Upper lobe of right lung (tissue), 1 donor: ENCODE data around the gene CEP152. TPM values are rescaled to one million over a fixed set of nuclear protein-coding genes. Genes with fewer than 3 reads are reported as not detected.
A peak's percentile ranks its signal among the peaks of the same experiment; 100 is the strongest.

Experiments
- ATAC-seq: fragments of 200-7000 bp; cut with Tn5 transposase; one replicate; pipeline ENCODE4 v1.9.1; 2020; ENCODE audit warnings: mild to moderate bottlenecking, moderate library complexity
- DNase-seq: peaks from one replicate; pipeline ENCODE4 v3.0.0-alpha.2; 2020
- H3K27ac ChIP-seq: fragments of 200-600 bp; one replicate; pipeline ENCODE4 v1.8.0; 2022
- H3K27me3 ChIP-seq: fragments of 200-600 bp; one replicate; pipeline ENCODE4 v1.8.0; 2022; ENCODE audit warnings: mild to moderate bottlenecking
- H3K36me3 ChIP-seq: fragments of 200-600 bp; one replicate; pipeline ENCODE4 v1.8.0; 2022
- H3K4me1 ChIP-seq: fragments of 200-600 bp; one replicate; pipeline ENCODE4 v1.8.0; 2022
- H3K4me3 ChIP-seq: fragments of 200-600 bp; one replicate; pipeline ENCODE4 v1.8.0; 2022; ENCODE audit warnings: mild to moderate bottlenecking
- H3K9me3 ChIP-seq: fragments of 200-600 bp; one replicate; pipeline ENCODE4 v1.8.0; 2022
- intact Hi-C: fragments of 100-400 bp; cut with DNase I; formaldehyde crosslinking; loops from one replicate; pipeline ENCODE4 v1.11.0; 2022
- total RNA-seq: library from RNA; stranded (reverse); fragmentation: NEBNext Ultra II Directional; extraction: Animal tissue kit (Norgen Biotek cat#: 25700); gene quantifications from one replicate; pipeline ENCODE4 v1.2.1, GENCODE V29; 2021
- TF ChIP-seq, protein P1 (sequence below): fragments of 200-600 bp; IDR thresholded peaks from one replicate; pipeline ENCODE4 v1.8.0; 2022; ENCODE audit warnings: antibody characterized with exemption
- donor health status: DM: no; HTN: yes; CAD: no; lungs with severe emphysema.

Gene CEP152
- total RNA-seq, 1 donor from 2014 or later, result 4.2 TPM

DNA sequence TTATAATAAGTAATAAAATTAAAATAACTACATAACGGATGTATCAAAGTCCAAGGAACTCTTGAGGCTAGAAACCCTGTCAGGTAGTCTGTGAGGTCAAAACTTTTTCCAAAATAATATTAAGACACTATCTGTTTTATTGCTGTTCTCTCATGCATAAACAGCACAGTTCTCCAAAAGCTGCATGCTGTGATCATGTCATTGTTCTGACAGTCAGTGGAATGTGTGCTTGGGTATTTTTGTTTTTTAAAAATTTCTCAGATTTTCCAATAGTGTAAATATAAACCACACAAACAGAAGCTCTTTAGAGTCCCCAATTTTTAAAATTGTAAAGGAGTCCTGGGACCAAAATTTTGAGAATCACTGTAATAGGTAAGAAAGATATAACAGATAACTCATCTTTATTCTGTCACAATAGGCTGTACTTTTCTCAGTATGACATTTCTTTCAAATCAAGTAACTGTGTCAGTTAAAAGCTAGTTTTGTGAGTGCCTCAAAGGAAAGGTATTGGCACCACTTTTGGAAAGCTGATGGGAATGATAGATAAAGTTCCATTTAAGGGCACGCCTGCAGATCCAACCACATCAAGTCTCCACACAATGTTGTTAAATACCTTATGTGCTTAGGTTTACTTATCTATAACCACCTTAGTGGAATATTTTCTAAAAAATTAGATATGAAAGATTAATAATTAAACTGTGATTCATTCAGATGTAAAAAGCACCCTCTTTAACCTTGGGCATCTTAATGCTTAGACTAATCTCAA, 49.3 kb downstream of the CEP152 start:
- Histone ChIP-seq H3K27me3 (no peaks in the 10 kb centered on the region), H3K27ac (no peak overlapping the region)
- intact Hi-C loops, result no loop called here

DNA sequence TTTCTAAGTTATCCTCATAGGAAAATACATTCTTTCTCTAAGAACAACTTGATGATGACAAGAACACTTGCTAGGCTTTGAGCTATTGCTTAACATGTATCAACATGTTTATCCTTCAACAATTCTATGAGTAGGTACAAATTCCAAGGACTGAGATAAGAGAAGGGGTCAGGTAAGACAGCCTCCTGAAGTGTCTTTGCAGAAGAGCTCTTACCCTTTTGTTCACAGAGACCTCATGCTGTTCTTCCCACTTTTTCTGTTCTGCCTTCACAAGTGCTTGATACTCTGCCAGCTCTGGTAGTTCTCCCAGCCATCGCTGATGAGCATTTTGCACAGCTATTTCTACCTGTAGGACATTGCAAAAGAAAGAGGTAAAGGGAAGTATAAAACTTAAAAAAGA, 50.9 kb downstream of the CEP152 start:
- H3K27ac ChIP-seq, result no peak overlapping the region
- H3K4me3 ChIP-seq, result no peak overlapping the region
- no peaks in the 10 kb centered on the region for H3K9me3 ChIP-seq
- no peaks in the 10 kb centered on the region for H3K27me3 ChIP-seq
- intact Hi-C loops, result no loop called here
- no peaks in the 10 kb centered on the region for H3K36me3 ChIP-seq
- ATAC-seq (peak; percentile 90), DNase-seq (no peak)
- TF ChIP-seq, protein P1, sequence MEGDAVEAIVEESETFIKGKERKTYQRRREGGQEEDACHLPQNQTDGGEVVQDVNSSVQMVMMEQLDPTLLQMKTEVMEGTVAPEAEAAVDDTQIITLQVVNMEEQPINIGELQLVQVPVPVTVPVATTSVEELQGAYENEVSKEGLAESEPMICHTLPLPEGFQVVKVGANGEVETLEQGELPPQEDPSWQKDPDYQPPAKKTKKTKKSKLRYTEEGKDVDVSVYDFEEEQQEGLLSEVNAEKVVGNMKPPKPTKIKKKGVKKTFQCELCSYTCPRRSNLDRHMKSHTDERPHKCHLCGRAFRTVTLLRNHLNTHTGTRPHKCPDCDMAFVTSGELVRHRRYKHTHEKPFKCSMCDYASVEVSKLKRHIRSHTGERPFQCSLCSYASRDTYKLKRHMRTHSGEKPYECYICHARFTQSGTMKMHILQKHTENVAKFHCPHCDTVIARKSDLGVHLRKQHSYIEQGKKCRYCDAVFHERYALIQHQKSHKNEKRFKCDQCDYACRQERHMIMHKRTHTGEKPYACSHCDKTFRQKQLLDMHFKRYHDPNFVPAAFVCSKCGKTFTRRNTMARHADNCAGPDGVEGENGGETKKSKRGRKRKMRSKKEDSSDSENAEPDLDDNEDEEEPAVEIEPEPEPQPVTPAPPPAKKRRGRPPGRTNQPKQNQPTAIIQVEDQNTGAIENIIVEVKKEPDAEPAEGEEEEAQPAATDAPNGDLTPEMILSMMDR, result no peak
- H3K4me1 ChIP-seq, result no peaks in the 10 kb centered on the region

More for the DNA sequence above, 49.3 kb downstream of the CEP152 start:
- Histone ChIP-seq H3K4me3 (no peak overlapping the region), H3K4me1 (no peaks in the 10 kb centered on the region), H3K36me3 (no peaks in the 10 kb centered on the region), H3K9me3 (no peaks in the 10 kb centered on the region)
- no peak for DNase-seq
- TF ChIP-seq, protein P1, result no peak
- no peak for ATAC-seq

DNA sequence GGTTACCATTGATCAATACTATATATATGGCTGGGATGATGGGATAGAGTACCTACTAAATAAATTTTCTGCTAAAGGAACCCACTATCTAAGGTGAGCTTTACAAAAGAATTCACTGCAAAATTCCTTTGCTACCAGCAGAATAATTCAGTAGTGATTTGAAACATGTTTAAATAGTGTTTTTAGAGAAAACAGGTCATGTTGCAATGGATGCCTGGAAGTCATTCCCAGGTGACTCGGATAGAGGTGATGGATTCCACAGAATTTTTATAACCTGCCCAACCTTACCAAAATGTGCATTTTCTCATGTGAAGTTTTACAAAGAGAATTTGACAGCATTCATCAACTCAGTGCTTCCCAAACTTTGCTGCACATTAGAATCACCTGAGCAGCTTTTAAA, 53.2 kb downstream of the CEP152 start:
- H3K36me3 ChIP-seq, result no peaks in the 10 kb centered on the region
- intact Hi-C loops, result no loop called here

DNA sequence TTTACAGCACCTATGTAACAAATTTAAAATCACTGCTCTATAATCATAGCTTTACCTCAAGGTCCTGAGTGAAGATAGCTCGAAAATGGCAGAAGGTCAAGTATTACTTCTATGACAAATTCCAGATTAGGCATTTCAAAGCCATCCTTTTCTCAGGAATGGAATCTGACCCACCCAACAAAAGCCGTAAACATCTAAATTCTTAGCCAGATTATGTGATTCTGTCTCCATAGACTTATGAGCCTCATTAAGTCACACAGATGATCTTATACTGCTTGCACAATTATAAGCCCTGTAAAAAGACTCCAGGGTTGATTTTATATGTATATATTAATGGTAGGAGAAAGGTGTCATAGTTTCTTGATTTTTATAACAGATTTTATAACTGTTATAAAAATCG, 56.9 kb downstream of the CEP152 start:
- Histone ChIP-seq H3K9me3 (no peaks in the 10 kb centered on the region), H3K27ac (no peak overlapping the region), H3K4me1 (no peaks in the 10 kb centered on the region), H3K4me3 (no peak overlapping the region), H3K27me3 (no peaks in the 10 kb centered on the region), H3K36me3 (no peaks in the 10 kb centered on the region)
- DNase-seq (no peak), ATAC-seq (no peak)
- TF ChIP-seq, protein P1, result no peak
- intact Hi-C loops, result no loop called here

More for the DNA sequence above, 53.2 kb downstream of the CEP152 start:
- ATAC-seq (no peak), DNase-seq (no peak)
- no peaks in the 10 kb centered on the region for H3K4me1 ChIP-seq
- no peak overlapping the region for H3K27ac ChIP-seq
- H3K9me3 ChIP-seq, result no peaks in the 10 kb centered on the region
- no peak overlapping the region for H3K4me3 ChIP-seq
- no peaks in the 10 kb centered on the region for H3K27me3 ChIP-seq
- TF ChIP-seq, protein P1, result no peak

DNA sequence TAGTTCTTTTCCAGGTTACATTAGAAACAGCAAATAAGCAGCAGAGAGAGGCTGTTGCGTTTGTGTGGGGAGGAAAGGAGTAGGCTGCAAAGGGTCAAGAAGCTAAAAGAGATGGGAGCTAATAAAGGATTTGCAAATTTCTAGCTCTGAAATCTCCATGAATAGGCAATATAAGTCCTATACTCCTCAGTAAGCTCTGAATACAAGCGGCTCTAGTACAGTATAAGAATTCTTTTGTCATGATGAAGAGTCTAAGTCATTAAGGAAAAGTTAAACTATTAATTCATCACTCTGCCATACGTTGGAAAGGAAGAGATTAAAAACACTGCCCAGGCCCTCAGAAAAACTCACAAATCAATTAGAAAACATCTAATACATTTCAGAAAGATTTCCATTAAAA, 59.3 kb downstream of the CEP152 start:
- no peaks in the 10 kb centered on the region for H3K36me3 ChIP-seq
- TF ChIP-seq, protein P1, result no peak
- intact Hi-C loops, result no loop called here
- no peak overlapping the region for H3K27ac ChIP-seq
- H3K9me3 ChIP-seq, result no peaks in the 10 kb centered on the region
- no peak overlapping the region for H3K4me3 ChIP-seq
- ATAC-seq (no peak), DNase-seq (no peak)
- no peaks in the 10 kb centered on the region for H3K4me1 ChIP-seq
- H3K27me3 ChIP-seq, result no peaks in the 10 kb centered on the region
